Pancreas (tissue), 10 donors: ENCODE data around the gene SLC6A1. TPM values are rescaled to one million over a fixed set of nuclear protein-coding genes. Genes with fewer than 3 reads are reported as not detected.

ENCODE experiments used
- ATAC-seq, 4 donors: fragments of 200-7000 bp; cut with Tn5 transposase; one replicate each; pipeline versions ENCODE4 v1.8.0 to v1.9.1; 2020; ENCODE audit warnings: mild to moderate bottlenecking in 4 of 4, moderate library complexity in 4 of 4
- DNase-seq, 6 donors: peaks; one replicate each; pipeline ENCODE4 v3.0.0-alpha.2; 2020
- FAIRE-seq: peaks from 2 replicates; lab custom pipeline; 2012; peaks lifted over from hg19 to GRCh38; lab: Jason Lieb, UNC
- H3K27ac ChIP-seq, 4 donors: fragments of 200-600 bp; sonication (generic); 1 replicate in 3 of 4; 2 replicates in 1 of 4; pipeline versions ENCODE4 v1.5.0 to v1.8.0; 2020
- H3K27me3 ChIP-seq, 4 donors: fragments of 200-600 bp; one replicate each; pipeline ENCODE4 v1.8.0; 2021
- H3K36me3 ChIP-seq, 3 donors: fragments of 200-600 bp; sonication (generic) in 1 of 3; one replicate each; pipeline versions ENCODE4 v1.5.0 to v1.8.0; 2020 to 2021
- H3K4me1 ChIP-seq, 3 donors: fragments of 200-600 bp; one replicate each; pipeline ENCODE4 v1.8.0; 2021
- H3K4me3 ChIP-seq, 4 donors: fragments of 200-600 bp; sonication (generic) in 2 of 4; one replicate each; pipeline versions ENCODE4 v1.5.0 to v1.8.0; 2020 to 2021
- H3K9me3 ChIP-seq, 4 donors: fragments of 200-600 bp; one replicate each; pipeline ENCODE4 v1.8.0; 2021
- CTCF ChIP-seq, 4 donors: fragments of 200-600 bp; sonication (generic) in 3 of 4; IDR thresholded peaks; one replicate each; pipeline versions ENCODE4 v1.5.0 to v1.8.0; 2021; ENCODE audit warnings: antibody characterized with exemption in 4 of 4
- WGBS, 2 donors: extraction: QIAGEN DNeasy Blood & Tissue Kit; methylation state at CpG; one replicate each; pipeline ENCODE4 v1.1.7; 2013; 5-methylcytosine and 5-hydroxymethylcytosine counted together
- intact Hi-C, 3 donors: fragments of 100-400 bp; cut with DNase I; formaldehyde crosslinking; loops; one replicate each; pipeline versions ENCODE4 v1.11.1 to v1.14.2; 2022
- polyA plus RNA-seq, 2 donors: library from polyadenylated mRNA; stranded (reverse); fragments of 200-250 nt; gene quantifications; one replicate each; pipeline ENCODE4 v1.2.3, GENCODE V29; 2013
- total RNA-seq, 6 donors: library from RNA; stranded (reverse); fragmentation: NEBNext Ultra II Directional in 4 of 6; extraction: Animal tissue kit (Norgen Biotek cat#: 25700) in 4 of 6; gene quantifications; one replicate each; pipeline versions ENCODE4 v1.2.1 to v1.2.4, GENCODE V29; 2021 to 2023
- donor health status: healthy with polysubstance abuse.
- donor health status: DM: no; HTN: no; CAD: no; lungs with moderate emphysema.
- donor health status: DM: no; HTN: no; CAD: no.
- donor health status: control.
- donor health status: control.
- donor health status: Bipolar disorder and iron deficiency.
- donor health status: DM: yes; HTN: yes; CAD: no.
- donor health status: DM: no; HTN: no; CAD: no.
- donor health status: DM: no; HTN: no; CAD: no.
- donor health status: DM: yes; HTN: yes; CAD: no.

Gene SLC6A1
- total and polyA plus RNA-seq, 8 donors, result 0.19 to 1.7 (median 0.35) TPM; not detected in 1

- Histone ChIP-seq H3K4me1 (no peaks in the 10 kb centered on the region), H3K9me3 (no peaks in the 10 kb centered on the region), H3K36me3 (no peaks in the 10 kb centered on the region), H3K4me3 (no peak overlapping the region), H3K27ac (no peak overlapping the region), H3K27me3 (no peaks in the 10 kb centered on the region)
- 58 to 62% methylated on average over 6 of the region's 6 CpGs for WGBS, 2 donors
- DNase-seq (no peak), ATAC-seq (no peak), FAIRE-seq (no peak)
- TF ChIP-seq CTCF (IDR thresholded peaks at IDR 0.05), result no peak
- intact Hi-C loops, result no loop called here
These were observed 27.9 kb upstream of the SLC6A1 start for GRCh38 chr3:10964537-10965167.

- no peak for DNase-seq
- intact Hi-C loops, result no loop called here
- no peaks in the 10 kb centered on the region for H3K36me3 ChIP-seq
- H3K9me3 ChIP-seq, result no peaks in the 10 kb centered on the region
- no peak for TF ChIP-seq CTCF (IDR thresholded peaks at IDR 0.05)
- H3K4me1 ChIP-seq, result no peaks in the 10 kb centered on the region
- no peak overlapping the region for H3K4me3 ChIP-seq
- WGBS, 2 donors, result 48 to 55% methylated on average over 4 of the region's 4 CpGs
- no peak for FAIRE-seq
- no peak overlapping the region for H3K27ac ChIP-seq
- H3K27me3 ChIP-seq, result no peaks in the 10 kb centered on the region
- no peak for ATAC-seq
These were observed 24.1 kb upstream of the SLC6A1 start for GRCh38 chr3:10968401-10968800.

- no peak overlapping the region for H3K4me3 ChIP-seq
- ATAC-seq (no peak), DNase-seq (no peak), FAIRE-seq (no peak)
- no peaks in the 10 kb centered on the region for H3K9me3 ChIP-seq
- WGBS, 2 donors, result 53 to 65% methylated on average over 5 of the region's 5 CpGs
- no peaks in the 10 kb centered on the region for H3K36me3 ChIP-seq
- H3K27me3 ChIP-seq, result no peaks in the 10 kb centered on the region
- H3K27ac ChIP-seq, result no peak overlapping the region
- intact Hi-C loops, result no loop called here
- no peaks in the 10 kb centered on the region for H3K4me1 ChIP-seq
- TF ChIP-seq CTCF (IDR thresholded peaks at IDR 0.05), result no peak
These were observed 22.1 kb upstream of the SLC6A1 start for GRCh38 chr3:10970306-10970960.

- DNase-seq (no peak), ATAC-seq (no peak), FAIRE-seq (no peak)
- Histone ChIP-seq H3K27ac (no peak overlapping the region), H3K36me3 (no peaks in the 10 kb centered on the region), H3K4me1 (no peaks in the 10 kb centered on the region), H3K27me3 (no peaks in the 10 kb centered on the region), H3K9me3 (no peaks in the 10 kb centered on the region), H3K4me3 (no peak overlapping the region)
- intact Hi-C loops, result no loop called here
- TF ChIP-seq CTCF (IDR thresholded peaks at IDR 0.05), result no peak
- WGBS, 2 donors, result 22 to 33% methylated on average over 10 of the region's 10 CpGs
These were observed 20.3 kb upstream of the SLC6A1 start for GRCh38 chr3:10972072-10972782.
